ENCODE results near the gene NRXN3.
A peak's percentile ranks its signal among the peaks of the same experiment; 100 is the strongest.

The NRXN3 gene

GRCh38 chr14:79150226-79150625 is 980.1 kb downstream of the NRXN3 start:
- DNase-seq (ENCODE audit: low read depth) = no peak

- DNase-seq (ENCODE audit: low read depth) = no peak
Measured at GRCh38 chr14:79157369-79157768, 987.2 kb downstream of the NRXN3 start.

GRCh38 chr14:79161571-79161970 is 991.4 kb downstream of the NRXN3 start:
- DNase-seq (ENCODE audit: low read depth) = peak; percentile 13

GRCh38 chr14:79162833-79163232 is 992.7 kb downstream of the NRXN3 start:
- DNase-seq (ENCODE audit: low read depth) = no peak

GRCh38 chr14:79165471-79166090 is 995.4 kb downstream of the NRXN3 start:
- DNase-seq (ENCODE audit: low read depth) = no peak

- no peak for DNase-seq (ENCODE audit: low read depth)
Measured at GRCh38 chr14:79166171-79166570, 996.0 kb downstream of the NRXN3 start.

GRCh38 chr14:79167957-79168356 is 997.8 kb downstream of the NRXN3 start:
- DNase-seq (ENCODE audit: low read depth) = no peak

GRCh38 chr14:79175671-79176070 is 1005.5 kb downstream of the NRXN3 start:
- DNase-seq (ENCODE audit: low read depth) = no peak

- DNase-seq (ENCODE audit: low read depth) = no peak
Measured at GRCh38 chr14:79177106-79177505, 1006.9 kb downstream of the NRXN3 start.

- no peak for DNase-seq (ENCODE audit: low read depth)
Measured at GRCh38 chr14:79178719-79179118, 1008.5 kb downstream of the NRXN3 start.

GRCh38 chr14:79179985-79180384 is 1009.8 kb downstream of the NRXN3 start:
- DNase-seq (ENCODE audit: low read depth) = no peak

GRCh38 chr14:79180656-79181055 is 1010.5 kb downstream of the NRXN3 start:
- no peak for DNase-seq (ENCODE audit: low read depth)

GRCh38 chr14:79186523-79186922 is 1016.4 kb downstream of the NRXN3 start:
- no peak for DNase-seq (ENCODE audit: low read depth)

- no peak for DNase-seq (ENCODE audit: low read depth)
Measured at GRCh38 chr14:79193689-79194477, 1023.7 kb downstream of the NRXN3 start.

- no peak for DNase-seq (ENCODE audit: low read depth)
Measured at GRCh38 chr14:79196216-79196615, 1026.0 kb downstream of the NRXN3 start.

GRCh38 chr14:79197516-79197915 is 1027.3 kb downstream of the NRXN3 start:
- DNase-seq (ENCODE audit: low read depth) = no peak

GRCh38 chr14:79199217-79199616 is 1029.0 kb downstream of the NRXN3 start:
- DNase-seq (ENCODE audit: low read depth) = no peak

GRCh38 chr14:79201564-79202207 is 1031.5 kb downstream of the NRXN3 start:
- no peak for DNase-seq (ENCODE audit: low read depth)

GRCh38 chr14:79204591-79204990 is 1034.4 kb downstream of the NRXN3 start:
- DNase-seq (ENCODE audit: low read depth) = no peak

- DNase-seq (ENCODE audit: low read depth) = no peak
Measured at GRCh38 chr14:79209418-79209817, 1039.2 kb downstream of the NRXN3 start.

GRCh38 chr14:79225815-79226214 is 1055.6 kb downstream of the NRXN3 start:
- DNase-seq (ENCODE audit: low read depth) = no peak

- DNase-seq (ENCODE audit: low read depth) = no peak
Measured at GRCh38 chr14:79229383-79229909, 1059.3 kb downstream of the NRXN3 start.

- no peak for DNase-seq (ENCODE audit: low read depth)
Measured at GRCh38 chr14:79242666-79243065, 1072.5 kb downstream of the NRXN3 start.
